SK-N-MC (cell line): Measurements from ENCODE around the gene FRG2.
"Not testable (repeated sequence)": the region's sequence is repeated elsewhere in the genome, so short reads cannot be mapped to it uniquely, and the experiment has no call there.

Experiments
- EZH2 ChIP-seq: fragments of 200-600 bp; sonication (generic); IDR thresholded peaks from one replicate; pipeline ENCODE4 v1.6.1; 2017; ENCODE audit warnings: antibody characterized with exemption
- POLR2AphosphoS5 ChIP-seq: IDR thresholded peaks from 2 replicates; pipeline ENCODE4 v1.6.1; 2012; ENCODE audit warnings: mild to moderate bottlenecking, low read depth, low read length, borderline replicate concordance

GRCh38 chr4:189989941-189990340, 37.1 kb downstream of the FRG2 start:
- TF ChIP-seq EZH2, POLR2AphosphoS5: not testable (repeated sequence)
